ENCODE measurements around the gene TGM5.
"Not testable (repeated sequence)": the region's sequence is repeated elsewhere in the genome, so short reads cannot be mapped to it uniquely, and the experiment has no call there.

The TGM5 gene

DNA sequence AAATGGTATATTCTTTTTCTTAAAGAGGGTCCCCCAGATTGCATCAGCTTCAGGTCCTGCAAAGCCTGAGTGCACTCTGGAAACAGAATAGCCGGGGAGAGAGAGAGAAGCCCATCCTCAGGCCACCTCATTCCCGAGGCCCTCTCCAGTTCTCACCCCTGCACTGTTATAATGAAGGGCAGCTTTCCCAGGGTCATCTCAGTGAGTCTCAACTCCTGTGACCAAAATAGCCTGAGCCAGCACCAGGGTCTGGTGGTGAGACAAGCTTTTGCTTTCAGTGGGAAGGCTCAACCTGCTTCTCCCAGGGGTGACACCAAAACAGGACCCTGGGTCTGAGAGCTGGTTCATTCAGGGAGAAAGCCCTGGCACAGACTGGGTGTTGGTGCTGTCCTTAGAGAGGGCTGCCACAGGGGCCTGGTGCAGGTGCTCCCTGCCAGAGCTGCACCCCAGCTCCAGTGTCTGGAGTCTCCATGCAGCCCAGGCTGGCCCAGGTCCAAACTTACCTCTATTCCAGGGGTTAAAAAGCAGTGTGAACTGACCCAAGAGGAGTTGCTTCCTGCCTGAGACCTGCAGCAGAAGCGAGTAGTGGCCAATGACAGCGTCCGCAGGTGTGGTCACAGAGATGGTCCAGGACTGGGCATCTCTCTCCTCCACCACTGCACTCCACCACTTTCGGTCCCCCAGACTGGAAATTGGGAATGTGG is 52.0 kb downstream of the TGM5 start:
- DNase-seq = no peak

DNA sequence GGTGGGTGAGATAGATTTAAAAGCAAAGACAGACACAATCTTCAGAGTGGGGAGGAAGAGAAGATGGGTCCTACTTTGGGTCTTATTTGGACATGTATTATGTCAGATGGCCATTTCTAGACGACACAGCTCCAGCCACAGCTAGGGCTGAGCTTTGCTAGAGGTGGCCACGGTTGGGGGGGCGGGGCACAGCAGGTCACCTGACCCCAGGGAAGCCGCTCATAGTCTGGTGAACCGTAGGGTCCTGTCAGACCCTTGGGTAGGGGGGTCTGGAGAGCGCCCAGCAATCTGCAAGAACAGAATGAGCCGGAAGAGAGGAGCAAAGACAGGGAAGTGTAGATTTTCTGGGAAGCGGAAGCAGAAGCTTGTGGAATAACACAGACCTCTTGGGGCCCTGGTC is 52.6 kb downstream of the TGM5 start:
- no peak for DNase-seq

DNA sequence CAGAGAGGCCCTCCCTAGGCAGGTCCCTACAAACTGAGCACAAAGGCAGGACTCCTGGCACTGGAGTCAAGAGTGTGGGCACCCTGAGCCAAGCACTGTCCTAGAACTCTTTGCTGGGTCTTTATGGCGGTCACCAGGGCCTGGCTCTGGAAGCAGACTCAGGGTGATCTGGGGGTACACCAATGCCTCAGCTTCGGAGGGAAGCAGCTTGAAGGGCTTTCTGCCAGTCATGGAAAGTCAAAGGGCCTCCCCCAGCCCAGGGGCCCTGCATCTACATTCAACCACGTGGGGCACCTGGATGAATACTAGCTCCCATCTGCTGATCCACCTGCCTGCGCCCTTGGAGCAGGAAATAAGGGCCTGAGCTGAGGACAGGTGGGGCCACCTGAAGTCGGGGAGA is 53.3 kb downstream of the TGM5 start:
- DNase-seq = no peak

DNA sequence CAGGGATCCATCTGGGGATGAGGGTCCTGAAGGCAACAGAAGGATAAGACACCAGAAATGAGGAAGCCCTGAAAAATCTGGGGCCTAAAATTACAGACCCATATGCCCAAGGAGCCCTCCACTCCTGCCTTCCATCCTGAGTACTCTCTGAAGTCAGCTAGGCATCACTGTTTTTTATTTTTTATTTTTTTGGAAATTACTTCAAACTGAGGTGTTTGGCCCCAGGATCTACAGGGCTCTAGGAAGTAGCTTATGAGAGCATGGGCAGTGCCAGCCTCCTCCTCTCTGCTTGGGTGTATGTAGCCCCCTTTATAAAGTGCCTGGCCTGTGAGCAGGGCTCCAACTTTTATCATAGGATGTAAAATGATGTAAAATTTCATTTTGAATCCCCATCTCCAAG is 53.8 kb downstream of the TGM5 start:
- DNase-seq = no peak

DNA sequence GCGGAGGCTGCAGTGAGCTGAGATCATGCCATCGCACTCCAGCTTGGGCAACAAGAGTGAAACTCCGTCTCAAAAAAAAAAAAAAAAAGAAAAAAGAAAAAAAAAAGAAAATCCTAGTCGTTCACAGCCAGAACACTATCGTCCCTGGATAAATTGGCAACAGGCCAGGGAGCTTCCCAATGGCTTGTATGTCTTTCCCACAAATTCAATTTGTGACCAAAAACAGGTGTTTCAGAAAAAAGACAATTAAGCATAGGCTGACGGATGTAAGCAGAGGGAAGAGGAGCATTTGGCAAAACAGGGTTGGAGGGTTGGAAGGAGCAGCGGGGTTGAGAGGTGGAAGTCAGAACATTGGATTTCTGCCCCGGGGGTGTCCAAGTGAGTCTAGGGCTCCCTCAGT is 54.4 kb downstream of the TGM5 start:
- DNase-seq = no peak

DNA sequence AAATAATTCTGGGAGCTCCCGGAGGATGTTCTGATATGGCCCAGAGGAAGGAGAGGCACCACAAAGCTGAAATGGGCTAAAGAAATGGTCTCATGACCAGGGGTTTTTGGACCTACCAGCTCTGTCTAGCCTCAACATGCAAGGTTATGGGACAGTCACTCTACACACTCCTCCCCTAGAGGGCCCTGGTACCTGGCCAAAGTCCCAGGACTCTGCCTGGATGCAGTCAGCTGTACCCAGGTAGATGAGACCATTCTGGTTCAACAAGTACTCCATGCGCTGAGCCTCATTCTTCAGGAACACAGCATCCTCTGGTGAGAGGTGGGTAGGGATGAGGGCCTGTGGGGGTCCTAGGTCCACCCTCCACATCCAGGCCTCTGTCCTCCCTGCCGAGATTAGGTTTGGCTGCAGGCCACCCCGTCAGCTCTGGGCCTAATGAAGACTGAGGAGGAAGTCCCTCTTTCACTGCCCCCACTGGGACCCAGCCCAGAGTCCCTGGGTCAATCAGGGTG is 55.4 kb downstream of the TGM5 start:
- no peak for DNase-seq

DNA sequence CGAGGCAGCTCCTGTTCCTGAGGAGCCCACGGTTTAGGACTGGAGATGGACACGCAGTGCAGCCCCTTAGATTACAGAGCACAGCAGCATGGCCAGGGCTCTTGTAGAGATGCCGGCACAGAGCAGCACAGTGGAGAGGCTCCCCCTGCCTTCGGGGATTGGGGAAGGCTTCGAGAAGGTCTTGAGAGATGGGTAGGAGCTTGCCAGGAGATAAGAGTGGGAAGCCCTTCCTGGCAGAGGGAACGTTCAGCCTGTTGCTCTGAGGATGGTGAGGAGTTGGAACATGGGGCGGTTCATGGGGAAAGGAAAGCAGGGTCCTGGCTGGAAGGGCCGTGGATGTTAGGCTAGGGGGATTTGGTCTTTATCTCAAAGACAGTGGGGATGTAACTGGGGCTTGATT is 55.9 kb downstream of the TGM5 start:
- no peak for DNase-seq

DNA sequence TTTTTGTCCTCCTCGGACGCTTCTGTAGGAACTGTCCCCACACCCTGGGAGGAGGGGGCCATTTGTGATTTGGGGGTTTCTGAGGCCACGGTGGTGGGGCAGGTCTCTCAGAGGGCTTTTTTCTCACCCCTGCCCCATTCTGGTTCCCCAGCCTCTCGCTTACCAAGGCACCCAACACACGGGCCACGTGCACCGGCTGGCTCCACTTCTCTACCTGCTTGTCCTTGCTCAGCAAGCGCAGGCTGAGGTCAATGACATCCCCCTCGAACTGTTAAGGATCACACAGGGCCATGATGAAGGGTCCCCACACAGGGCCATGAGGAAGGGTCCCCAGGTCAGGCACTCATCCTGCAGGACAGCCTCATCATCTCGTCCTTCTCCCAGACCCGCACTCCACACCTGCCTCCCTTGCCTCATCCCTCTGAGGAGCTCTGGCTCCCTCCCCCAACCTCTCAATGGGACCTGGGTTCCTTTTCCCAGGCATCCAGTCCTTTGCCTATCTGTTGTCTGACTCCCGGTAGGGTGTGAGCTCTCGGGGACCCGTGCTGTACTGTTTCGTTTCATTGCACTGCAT is 56.5 kb downstream of the TGM5 start:
- no peak for DNase-seq

DNA sequence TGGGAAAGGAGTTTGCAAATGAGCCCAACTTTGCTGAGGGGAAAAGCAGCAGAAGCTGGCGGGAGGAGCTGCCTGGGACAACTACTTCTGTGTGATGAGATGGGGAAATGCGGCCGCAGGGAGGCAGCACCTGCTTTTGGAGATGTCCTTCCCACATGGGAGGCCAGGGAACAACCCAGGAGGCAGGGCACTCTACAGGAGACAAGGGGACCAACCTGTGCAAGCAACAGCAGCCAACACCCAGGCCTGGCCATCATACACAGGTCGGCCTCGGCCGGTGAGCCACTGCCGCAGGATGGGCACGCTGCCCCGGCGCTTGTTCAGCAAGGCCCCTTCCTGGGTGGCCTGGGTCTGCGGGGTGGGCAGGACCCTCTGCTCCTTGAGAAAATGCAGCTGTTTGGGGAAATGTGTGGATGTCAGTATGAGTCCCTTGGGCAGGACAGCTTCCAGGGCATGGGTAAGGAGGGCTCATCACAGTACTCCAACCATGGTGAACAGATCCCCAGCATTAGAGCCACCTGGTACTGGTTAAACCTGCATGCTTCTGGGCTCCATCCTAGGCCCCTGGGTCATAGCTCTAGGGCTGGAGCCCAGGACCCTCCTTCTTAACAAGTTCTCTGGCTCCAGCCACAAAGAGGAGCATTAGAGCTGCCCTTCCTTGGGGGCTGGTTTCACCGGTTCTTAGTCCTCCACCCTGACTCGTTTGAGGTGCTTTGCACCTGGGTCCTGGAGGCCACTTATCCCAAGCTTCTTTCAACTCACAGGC is 57.5 kb downstream of the TGM5 start:
- no peak for DNase-seq

DNA sequence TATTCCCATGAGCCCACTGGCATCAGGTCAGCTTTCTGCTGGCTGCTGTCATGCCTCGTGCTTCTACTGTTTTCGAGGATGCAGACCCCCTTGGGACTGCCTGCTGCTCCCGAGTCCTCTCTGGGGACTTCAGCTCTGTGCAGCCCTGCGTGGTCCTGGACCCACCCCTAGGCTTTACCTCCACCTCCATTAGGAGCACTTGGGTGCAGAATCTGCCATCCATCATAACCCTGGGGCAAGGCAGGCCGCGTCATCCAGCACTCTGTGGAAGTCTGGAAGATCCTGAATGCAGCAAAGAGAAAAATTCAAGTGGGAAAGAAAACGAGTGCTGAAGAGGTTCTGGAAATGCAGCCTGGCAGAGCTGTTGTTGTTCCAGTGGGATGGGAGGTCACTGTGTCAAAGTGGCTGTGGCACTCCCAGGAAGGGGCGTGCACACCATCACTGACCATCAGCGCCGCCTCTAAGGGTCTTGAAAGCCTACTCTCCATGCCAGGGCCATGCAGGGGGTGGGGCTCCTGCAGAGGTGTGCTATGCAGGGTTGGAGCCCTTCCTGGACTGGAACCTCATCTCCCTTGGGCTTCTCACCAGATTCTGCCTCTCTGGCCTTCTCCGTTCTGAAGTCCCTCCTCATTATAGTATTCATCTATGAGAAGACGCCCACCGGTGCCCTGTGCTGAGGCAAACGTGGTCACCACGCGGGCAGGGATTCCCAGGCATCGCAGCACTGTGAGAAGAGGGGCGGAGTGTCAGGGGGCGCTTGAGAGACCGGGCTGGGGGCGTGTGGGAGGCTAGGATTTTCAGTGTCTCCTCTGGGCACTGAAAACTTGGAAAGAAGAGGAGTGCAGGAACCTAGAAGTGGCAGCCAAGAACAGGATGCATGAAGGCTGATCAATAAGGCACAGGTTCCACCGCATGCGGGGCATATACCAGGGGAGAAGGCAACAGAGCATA is 58.4 kb downstream of the TGM5 start:
- no peak for DNase-seq

DNA sequence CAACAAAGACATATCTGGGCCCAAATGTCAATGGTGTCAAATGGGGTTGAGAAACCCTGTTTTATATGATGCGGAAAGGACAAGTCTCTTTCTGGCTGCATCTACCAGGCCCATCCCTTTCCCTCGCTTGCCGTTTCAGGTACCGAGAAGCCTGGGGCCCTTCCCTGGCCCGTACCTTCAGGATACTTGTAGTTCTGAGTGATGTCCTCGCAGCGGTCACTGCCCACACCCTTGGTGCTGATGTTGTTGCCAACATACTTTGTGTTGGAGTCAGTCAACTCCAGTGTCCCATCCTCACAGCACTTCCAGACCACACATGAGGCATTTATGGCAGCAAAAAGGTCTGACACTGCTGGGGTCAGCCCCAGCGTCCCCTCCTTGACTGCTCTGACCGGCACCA is 59.7 kb downstream of the TGM5 start:
- DNase-seq = no peak

DNA sequence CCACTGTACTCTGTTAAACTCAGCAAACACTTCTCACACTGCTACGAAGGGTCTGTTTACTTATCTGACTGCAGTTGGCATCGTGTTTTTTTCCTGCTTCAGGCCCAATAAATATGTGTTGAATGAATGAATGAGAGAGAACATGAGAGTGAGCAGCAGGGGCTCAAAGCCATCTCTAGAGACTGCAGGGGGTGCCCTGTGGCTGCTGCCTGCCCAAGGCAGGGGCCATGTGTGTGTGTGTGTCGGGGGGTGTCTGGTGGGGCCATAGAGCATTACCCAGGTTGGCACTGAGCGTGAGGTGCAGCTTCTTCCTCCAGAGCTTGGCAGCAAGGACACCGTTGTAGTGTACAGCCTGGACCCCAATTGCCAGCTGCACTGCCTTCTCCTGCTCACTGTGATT is 60.7 kb downstream of the TGM5 start:
- DNase-seq = no peak

DNA sequence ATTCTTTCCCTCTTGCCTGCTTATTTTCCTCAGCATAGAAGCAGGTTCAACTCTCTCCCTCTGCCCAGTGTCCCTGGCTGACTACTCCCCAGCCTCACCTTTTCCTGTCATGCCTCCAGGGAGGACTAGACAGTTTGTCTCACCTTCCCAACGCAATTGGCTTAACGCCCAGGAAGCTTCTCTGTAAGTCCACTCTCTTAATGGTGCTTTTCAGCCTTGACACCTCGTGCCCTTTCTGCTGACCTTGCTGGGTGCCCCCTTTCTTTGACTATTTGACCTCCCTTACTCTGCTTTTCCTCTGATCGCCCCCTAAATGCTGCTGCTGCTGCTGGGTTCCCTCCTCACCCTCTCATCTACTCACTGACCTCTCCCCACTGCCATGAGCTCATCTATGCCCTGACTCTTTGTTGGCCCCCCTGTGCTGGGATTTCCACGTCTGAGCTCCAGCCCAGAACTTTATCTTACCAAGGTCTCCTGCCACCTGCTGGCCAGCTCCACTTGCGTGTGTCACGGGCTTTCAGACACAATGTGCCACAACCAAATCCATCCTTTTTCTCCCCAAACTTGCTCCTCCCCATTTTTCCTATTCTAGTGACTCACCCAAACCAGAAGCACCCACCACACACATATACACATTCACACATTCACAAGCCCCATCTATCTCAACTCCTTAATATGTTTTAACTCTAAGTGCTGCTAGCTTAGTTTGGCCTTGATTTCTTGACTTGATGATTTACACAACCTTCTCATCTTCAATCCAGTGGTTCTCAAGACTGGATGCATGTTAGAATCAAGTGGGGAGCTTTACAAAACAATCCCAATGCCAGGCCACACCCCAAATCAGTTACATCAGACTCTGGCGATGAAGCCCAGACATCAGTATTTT is 62.5 kb downstream of the TGM5 start:
- DNase-seq = peak; percentile 44

DNA sequence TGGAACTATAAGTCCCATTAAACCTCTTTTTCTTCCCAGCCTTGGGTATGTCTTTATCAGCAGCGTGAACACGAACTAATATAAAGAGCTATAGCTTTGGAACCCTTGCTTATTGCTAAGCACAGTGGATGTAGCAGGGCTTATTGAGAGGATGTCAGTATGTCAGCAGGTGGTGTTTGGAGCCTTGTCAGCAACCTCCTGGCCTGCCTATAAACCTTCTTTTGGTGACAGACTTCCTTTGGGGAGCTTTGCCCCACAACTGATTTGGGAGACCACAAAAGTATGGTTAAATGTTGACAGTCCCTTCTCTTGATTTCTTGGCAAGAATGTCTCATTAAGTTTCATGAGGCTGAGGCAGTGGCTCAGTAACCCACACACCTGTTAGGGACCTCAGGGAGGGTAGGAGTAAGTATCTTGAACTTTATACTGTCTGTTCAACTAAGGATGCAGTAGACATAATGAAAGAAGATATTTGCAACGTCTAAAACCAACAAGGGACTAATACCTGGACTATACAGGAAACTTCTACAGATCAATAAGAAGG is 66.7 kb downstream of the TGM5 start:
- DNase-seq = no peak

DNA sequence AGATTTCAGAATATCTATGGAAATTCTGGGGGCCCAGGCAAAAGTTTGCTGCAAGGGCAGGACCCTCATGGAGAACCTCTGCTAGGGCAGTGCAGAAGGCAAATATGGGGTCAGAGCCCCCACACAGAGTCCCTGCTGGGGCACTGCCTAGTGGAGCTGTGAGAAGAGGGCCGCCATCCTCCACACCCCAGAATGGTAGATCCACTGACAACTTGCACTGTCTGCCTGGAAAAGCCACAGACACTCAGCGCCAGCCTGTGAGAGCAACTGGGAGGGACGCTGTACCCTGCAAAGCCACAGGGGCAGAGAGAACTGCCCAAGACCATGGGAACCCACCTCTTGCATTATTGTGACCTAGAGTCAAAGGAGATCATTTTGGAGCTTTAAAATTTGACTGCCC is 67.7 kb downstream of the TGM5 start:
- no peak for DNase-seq

DNA sequence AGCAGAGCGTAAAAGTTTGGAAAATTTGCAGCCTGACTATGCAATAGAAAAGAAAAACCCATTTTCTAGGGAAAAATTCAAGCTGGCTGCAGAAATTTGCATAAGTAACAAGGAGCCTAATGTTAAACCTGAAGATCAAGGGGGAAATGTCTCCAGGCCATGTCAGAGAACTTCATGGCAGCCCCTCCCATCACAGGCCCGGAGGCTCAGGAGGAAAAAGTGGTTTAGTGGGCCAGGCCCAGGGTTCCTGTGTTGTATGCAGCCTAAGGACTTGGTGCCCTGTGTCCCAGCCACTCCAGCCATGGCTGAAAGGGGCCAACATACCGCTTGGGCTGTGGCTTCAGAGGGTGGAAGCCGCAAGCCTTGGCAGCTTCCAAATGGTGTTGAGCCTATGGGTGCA is 68.2 kb downstream of the TGM5 start:
- not testable (repeated sequence) for DNase-seq

DNA sequence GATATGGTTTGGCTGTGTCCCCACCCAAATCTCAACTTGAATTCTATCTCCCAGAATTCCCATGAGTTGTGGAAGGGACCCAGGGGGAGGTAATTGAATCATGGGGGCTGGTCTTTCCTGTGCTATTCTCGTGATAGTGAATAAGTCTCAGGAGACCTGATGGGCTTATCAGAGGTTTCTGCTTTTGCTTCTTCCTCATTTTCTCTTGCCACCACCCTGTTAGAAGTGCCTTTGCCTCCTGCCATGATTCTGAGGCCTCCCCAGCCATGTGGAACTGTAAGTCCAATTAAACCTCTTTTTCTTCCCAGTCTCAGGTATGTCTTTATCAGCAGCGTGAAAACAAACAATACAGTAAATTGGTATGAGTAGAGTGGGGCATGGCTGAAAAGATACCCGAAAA is 69.0 kb downstream of the TGM5 start:
- DNase-seq = not testable (repeated sequence)

DNA sequence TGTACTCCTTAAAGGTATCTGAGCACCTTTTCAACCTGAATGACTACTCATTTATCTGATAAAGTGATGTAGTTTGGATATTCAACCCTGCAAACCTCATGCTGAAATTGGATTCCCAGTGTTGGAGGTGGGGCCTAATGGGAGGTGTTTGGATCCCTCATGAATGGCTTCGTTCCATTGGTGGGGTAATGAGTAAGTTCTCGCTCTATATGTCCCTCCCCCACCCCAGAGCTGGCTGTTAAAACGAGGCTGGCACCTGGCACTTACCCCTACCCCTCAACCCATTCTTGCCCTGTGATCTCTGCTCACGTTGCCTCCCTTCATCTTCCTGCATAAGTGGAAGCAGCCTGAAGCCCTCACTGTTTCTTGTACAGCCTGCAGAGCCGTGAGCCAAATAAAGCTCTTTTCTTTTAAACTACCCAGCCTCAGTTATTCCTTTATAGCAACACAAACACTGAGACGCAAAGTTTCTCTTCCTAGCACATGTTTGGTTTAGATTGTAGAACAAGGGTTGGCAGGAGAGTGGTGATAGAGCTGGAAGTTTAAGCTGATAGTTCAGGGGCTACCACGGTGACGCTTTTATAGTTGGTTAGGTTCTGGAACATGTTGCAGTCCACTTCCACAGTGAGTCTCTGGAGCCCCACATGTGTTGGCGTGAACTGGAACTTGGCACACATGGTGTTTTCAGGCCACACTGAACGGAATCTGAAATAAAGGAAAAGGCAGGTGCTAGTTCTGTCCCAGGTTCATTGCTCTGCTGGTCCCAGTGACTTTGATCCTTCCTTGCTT is 69.8 kb downstream of the TGM5 start:
- no peak for DNase-seq

DNA sequence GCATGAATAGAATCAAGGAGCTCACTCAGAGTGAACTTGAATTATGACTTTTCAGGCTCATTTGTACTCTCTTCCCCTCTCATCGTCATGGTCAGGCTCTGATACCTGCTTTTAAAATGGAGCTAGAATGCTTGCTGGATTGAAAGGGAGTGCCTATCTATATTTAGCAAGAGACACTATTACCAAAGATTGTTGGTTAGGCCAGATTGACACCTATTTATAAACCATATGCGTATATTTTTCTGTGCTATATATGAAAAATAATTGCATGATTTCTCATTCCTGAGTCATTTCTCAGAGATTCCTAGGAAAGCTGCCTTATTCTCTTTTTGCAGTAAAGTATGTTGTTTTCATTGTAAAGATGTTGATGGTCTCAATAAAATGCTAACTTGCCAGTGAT is 71.9 kb downstream of the TGM5 start:
- DNase-seq = no peak

DNA sequence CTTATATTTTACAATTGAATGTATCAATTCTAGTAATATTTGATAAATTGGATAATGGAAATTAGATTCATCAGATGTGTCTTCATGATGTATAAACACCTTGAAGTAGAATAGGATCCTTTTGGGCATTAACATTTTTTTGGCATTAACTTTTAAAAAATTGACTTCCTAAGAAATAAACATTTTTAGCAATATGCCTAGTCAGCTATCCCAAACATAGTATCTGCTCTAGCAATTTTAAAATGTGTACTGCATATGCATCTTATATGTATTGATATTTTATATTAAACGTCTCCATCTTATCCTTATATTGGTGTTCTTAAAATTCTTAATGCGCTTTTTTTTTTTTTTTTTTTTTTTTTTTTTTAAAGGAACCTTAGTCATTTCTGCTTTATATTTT is 73.0 kb downstream of the TGM5 start:
- no peak for DNase-seq

DNA sequence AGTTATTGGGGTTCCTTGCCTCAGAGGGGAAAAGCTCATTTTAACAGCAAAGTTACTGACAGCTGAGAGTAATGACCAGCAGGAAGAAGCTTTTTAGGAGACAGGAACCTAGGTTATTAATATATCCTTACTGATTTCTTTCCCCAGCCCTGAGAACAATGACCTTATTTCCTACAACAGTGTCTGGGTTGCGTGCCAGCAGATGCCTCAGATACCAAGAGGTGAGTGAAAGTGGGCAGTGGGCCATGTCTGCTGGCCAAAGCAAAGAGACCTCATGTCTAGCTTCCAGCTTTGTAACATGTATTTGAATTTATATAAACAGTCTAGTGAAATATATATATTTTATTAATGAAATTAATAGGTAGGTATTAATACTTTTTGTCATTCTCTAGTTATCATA is 76.5 kb downstream of the TGM5 start:
- DNase-seq = no peak

Data from CD4-positive, alpha-beta T cell treated with Interleukin-15 for 1 hour (primary cell).